HepG2 (cell line): ENCODE results near the gene STAT4. TPM values are rescaled to one million over a fixed set of nuclear protein-coding genes. Genes with fewer than 3 reads are reported as not detected.

Experiments
- ATAC-seq: fragments of 200-7000 bp; cut with Tn5 transposase; 3 replicates; pipeline ENCODE4 v1.9.1; 2020; ENCODE audit warnings: mild to moderate bottlenecking, moderate library complexity
- BruUV-seq: library from RNA; stranded (reverse); fragments of 400-500 nt; replicated peaks from 2 replicates; lab custom pipeline; 2021; lab: Mats Ljungman, UMichigan
- CTCF ChIA-PET: fragments of 300-600 bp; formaldehyde crosslinking; extraction: SDS; loops from one replicate; lab custom pipeline; 2021; ENCODE audit warnings: low total read pairs, inconsistent platforms, low intra/inter-chr PET ratio; lab: Yijun Ruan, JAX
- POLR2A ChIA-PET: fragments of 350-600 bp; sonication (Branson Sonifier 250); formaldehyde crosslinking; loops from one replicate; lab custom pipeline; 2020; ENCODE audit warnings: antibody characterized with exemption, inconsistent platforms; lab: Yijun Ruan, JAX
- DNase-seq: peaks from one replicate; pipeline ENCODE4 v3.0.0-alpha.2; 2015; ENCODE audit warnings: low spot score
- FAIRE-seq: peaks from 3 replicates; lab custom pipeline; 2011; peaks lifted over from hg19 to GRCh38; lab: Jason Lieb, UNC
- H2AFZ ChIP-seq: one replicate; pipeline ENCODE4 v1.6.1; 2011; ENCODE audit warnings: low read length, inconsistent platforms
- H3K27ac ChIP-seq: fragments of 300-600 bp; 3 replicates; pipeline ENCODE4 v1.8.0; 2011; ENCODE audit warnings: mixed run types, mild to moderate bottlenecking, mixed read lengths, low read length, inconsistent platforms; ENCODE audit not compliant: insufficient read depth; ENCODE audit errors: extremely low read length
- H3K27me3 ChIP-seq, 2 experiments: fragments of 200-600 bp in 1 of 2; 2 replicates in 1 of 2; 3 replicates in 1 of 2; pipeline versions ENCODE4 v1.6.0 to v1.8.0; 2011; ENCODE audit warnings: low read length in 2 of 2, mild to moderate bottlenecking in 2 of 2, moderate library complexity in 2 of 2, inconsistent platforms in 1 of 2; ENCODE audit not compliant: insufficient read depth in 2 of 2, control insufficient read depth in 1 of 2
- H3K36me3 ChIP-seq, 2 experiments: fragments of 200-600 bp in 1 of 2; replicated peaks in 1 of 2; 2 replicates in 1 of 2; 3 replicates in 1 of 2; pipeline versions ENCODE4 v1.5.1 to v1.8.0; 2011; ENCODE audit warnings: low read length in 2 of 2, inconsistent platforms in 1 of 2; ENCODE audit not compliant: insufficient read depth in 2 of 2, control insufficient read depth in 1 of 2
- H3K4me1 ChIP-seq: 2 replicates; pipeline ENCODE4 v1.5.1; 2012; ENCODE audit warnings: low read length, inconsistent platforms; ENCODE audit not compliant: insufficient read depth
- H3K4me2 ChIP-seq: 2 replicates; pipeline ENCODE4 v1.6.0; 2011; ENCODE audit warnings: low read depth, low read length, inconsistent platforms
- H3K4me3 ChIP-seq, 3 experiments: fragments of 200-600 bp in 1 of 3; sonication (generic), shearing (Covaris generic) in 1 of 3; replicated peaks in 1 of 3; 2 replicates each; pipeline ENCODE4 v1.5.1; 2011 to 2016; ENCODE audit warnings: low read length in 3 of 3, inconsistent platforms in 2 of 3, low read depth in 2 of 3, mild to moderate bottlenecking in 2 of 3, control low read depth in 1 of 3, mixed read lengths in 1 of 3; ENCODE audit not compliant: insufficient read depth in 1 of 3
- H3K79me2 ChIP-seq: one replicate; pipeline ENCODE4 v1.6.1; 2011; ENCODE audit warnings: low read length, inconsistent platforms; ENCODE audit not compliant: insufficient read depth
- H3K9ac ChIP-seq: 2 replicates; pipeline ENCODE4 v1.6.0; 2011; ENCODE audit warnings: mild to moderate bottlenecking, low read depth, low read length, inconsistent platforms; ENCODE audit not compliant: insufficient read depth
- H3K9me3 ChIP-seq: 2 replicates; pipeline ENCODE4 v1.5.1; 2012; ENCODE audit warnings: mild to moderate bottlenecking, low read length
- H4K20me1 ChIP-seq: 2 replicates; pipeline ENCODE4 v1.6.0; 2011; ENCODE audit warnings: inconsistent platforms, mild to moderate bottlenecking, low read length, moderate library complexity; ENCODE audit not compliant: insufficient read depth
- CBFB ChIP-seq: sonication (generic); formaldehyde crosslinking; IDR thresholded peaks from 2 replicates; pipeline ENCODE4 v1.4.0; 2020; ENCODE audit warnings: missing genetic modification reagents
- CHD4 ChIP-seq: fragments of 200-600 bp; sonication (generic); IDR thresholded peaks from 2 replicates; pipeline ENCODE4 v1.7.0; 2017; ENCODE audit warnings: mild to moderate bottlenecking, low read length, borderline replicate concordance
- EP300 ChIP-seq, 3 experiments: sonication (generic) in 1 of 3; formaldehyde crosslinking in 1 of 3; IDR thresholded peaks; 2 replicates each; pipeline versions ENCODE4 v1.5.1 to v1.6.1; 2011 to 2020; ENCODE audit warnings: low read depth in 2 of 3, low read length in 2 of 3, borderline replicate concordance in 1 of 3, improper control_type of control experiment in 1 of 3, mild to moderate bottlenecking in 1 of 3, missing genetic modification reagents in 1 of 3, moderate library complexity in 1 of 3
- ETV6 ChIP-seq: sonication (generic); formaldehyde crosslinking; conservative IDR thresholded peaks from 2 replicates; pipeline ENCODE4 v1.4.0; 2020; ENCODE audit warnings: missing genetic modification reagents
- KLF9 ChIP-seq: IDR thresholded peaks from 2 replicates; pipeline ENCODE4 v1.6.1; 2016; ENCODE audit warnings: low read depth
- POGZ ChIP-seq: sonication (generic); formaldehyde crosslinking; IDR thresholded peaks from 2 replicates; pipeline ENCODE4 v1.4.0; 2020; ENCODE audit warnings: mild to moderate bottlenecking, missing genetic modification reagents
- TBP ChIP-seq: sonication (generic); formaldehyde crosslinking; IDR thresholded peaks from 2 replicates; pipeline ENCODE4 v1.5.0; 2020; ENCODE audit warnings: missing genetic modification reagents
- TFE3 ChIP-seq: IDR thresholded peaks from 2 replicates; pipeline ENCODE4 v1.6.1; 2016
- THAP11 ChIP-seq: IDR thresholded peaks from 2 replicates; pipeline ENCODE4 v1.6.1; 2016; ENCODE audit warnings: missing biosample characterization, missing genetic modification reagents
- TRIM24 ChIP-seq: sonication (generic); formaldehyde crosslinking; IDR thresholded peaks from 2 replicates; pipeline ENCODE4 v1.8.0; 2022; ENCODE audit warnings: mild to moderate bottlenecking, missing genetic modification reagents
- ZBTB44 ChIP-seq: sonication (generic); formaldehyde crosslinking; IDR thresholded peaks from 2 replicates; pipeline ENCODE4 v1.4.0; 2020; ENCODE audit warnings: missing genetic modification reagents
- ZNF207 ChIP-seq: fragments of 450-650 bp; IDR thresholded peaks from 2 replicates; pipeline ENCODE4 v1.6.1; 2016; ENCODE audit warnings: antibody characterized with exemption, borderline replicate concordance
- ZNF224 ChIP-seq: sonication (generic); formaldehyde crosslinking; IDR thresholded peaks from 2 replicates; pipeline ENCODE4 v1.5.0; 2020; ENCODE audit warnings: mild to moderate bottlenecking, missing genetic modification reagents
- ZNF235 ChIP-seq: sonication (generic); formaldehyde crosslinking; IDR thresholded peaks from 2 replicates; pipeline ENCODE4 v1.8.1; 2023; ENCODE audit warnings: mild to moderate bottlenecking, missing genetic modification reagents, borderline replicate concordance
- ZNF253 ChIP-seq: sonication (generic); formaldehyde crosslinking; IDR thresholded peaks from 2 replicates; pipeline ENCODE4 v1.8.0; 2022; ENCODE audit warnings: mild to moderate bottlenecking, missing genetic modification reagents, borderline replicate concordance
- ZNF260 ChIP-seq: sonication (generic); formaldehyde crosslinking; IDR thresholded peaks from 2 replicates; pipeline ENCODE4 v1.4.0; 2020; ENCODE audit warnings: missing genetic modification reagents, low read depth, mild to moderate bottlenecking, borderline replicate concordance
- ZNF280B ChIP-seq: sonication (generic); formaldehyde crosslinking; IDR thresholded peaks from 2 replicates; pipeline ENCODE4 v1.5.0; 2020; ENCODE audit warnings: missing genetic modification reagents, mild to moderate bottlenecking, borderline replicate concordance
- ZNF598 ChIP-seq: sonication (generic); formaldehyde crosslinking; IDR thresholded peaks from 2 replicates; pipeline ENCODE4 v1.5.1; 2020; ENCODE audit warnings: mild to moderate bottlenecking, missing genetic modification reagents, borderline replicate concordance
- ZNF614 ChIP-seq: IDR thresholded peaks from 2 replicates; pipeline ENCODE4 v1.6.1; 2018; ENCODE audit warnings: missing biosample characterization, missing genetic modification reagents, inconsistent platforms, borderline replicate concordance
- ZUFSP ChIP-seq: sonication (generic); formaldehyde crosslinking; IDR thresholded peaks from 2 replicates; pipeline ENCODE4 v1.9.0; 2021; ENCODE audit warnings: missing genetic modification reagents, mild to moderate bottlenecking, borderline replicate concordance
- WGBS: methylation state at CpG from one replicate; pipeline ENCODE4 v1.1.6; 2017; ENCODE audit warnings: low lambda C conversion rate; 5-methylcytosine and 5-hydroxymethylcytosine counted together
- in situ Hi-C: cut with HindIII; loops from 2 replicates; pipeline ENCODE4 v1.10.0; 2017; ENCODE audit warnings: low pct_unique_long_range_greater_than_20kb; ENCODE audit not compliant: extremely low pct_ligation_motif_present
- intact Hi-C: fragments of 100-400 bp; cut with micrococcal nuclease; formaldehyde crosslinking; loops from one replicate; pipeline ENCODE4 v1.10.0; 2022; ENCODE audit not compliant: unreplicated experiment
- polyA plus RNA-seq, 8 experiments: library from polyadenylated mRNA; depleted of rRNA in 3 of 8; stranded (reverse) in 7 of 8; unstranded in 1 of 8; fragments of >200 nt; fragmentation: Illumina TruSeq in 4 of 8; extraction: Trizol in 4 of 8; gene quantifications; 2 replicates each; pipeline versions ENCODE4 v1.2.1 to v1.2.3, GENCODE V29; 2011 to 2016; ENCODE audit warnings: low read depth in 4 of 8, missing spikeins in 1 of 8, mixed read lengths in 1 of 8; ENCODE audit not compliant: insufficient read depth in 1 of 8
- total RNA-seq, 5 experiments: library from RNA; depleted of rRNA; stranded (reverse); fragments of >200 nt; fragmentation: Illumina TruSeq; extraction: Trizol; gene quantifications; 2 replicates each; pipeline ENCODE4 v1.2.3, GENCODE V29; 2016; ENCODE audit warnings: low read depth in 1 of 5

STAT4 gene
- total and polyA plus RNA-seq, 2 of the 13 experiments (the other 11 are each of a cell fraction or from before 2014, with no cell fraction given): 0.37 TPM; not detected in 1

- BruUV-seq: no TSS peak
- Histone ChIP-seq H3K4me1 (no peaks in the 10 kb centered on the region), H3K4me2 (no peak overlapping the region), H2AFZ (no peak overlapping the region), H3K27me3 (peaks cover 0 to 7% of the 10 kb centered on the region in 2 experiments; a peak in 2 of 5 replicates), H3K4me3 (no peak overlapping the region), H3K9me3 (no peaks in the 10 kb centered on the region), H3K27ac (no peak overlapping the region), H4K20me1 (no peaks in the 10 kb centered on the region), H3K36me3 (no peaks in the 10 kb centered on the region), H3K79me2 (no peaks in the 10 kb centered on the region), H3K9ac (no peak overlapping the region)
- 0% methylated on average over 3 of the region's 3 CpGs for WGBS
- ChIA-PET POLR2A (no interaction called here), CTCF (no interaction called here)
- in situ Hi-C loops: no loop called here
- ATAC-seq: no peak
- no peak for FAIRE-seq
- TF ChIP-seq ZNF253 (CRISPR knock-in tag) (no peak), ETV6 (no peak), ZBTB44 (CRISPR knock-in tag) (no peak), CBFB (CRISPR knock-in tag) (no peak), CHD4 (no peak), TFE3 (no peak), ZNF280B (CRISPR knock-in tag) (no peak), POGZ (no peak), EP300 (IDR thresholded peaks at IDR 0.05; ENCODE audit: low read depth in 2 of 2, low read length in 2 of 2) (no peak), EP300 (CRISPR knock-in tag; IDR thresholded peaks at IDR 0.05; ENCODE audit: borderline replicate concordance) (no peak), THAP11 (CRISPR knock-in tag) (no peak), TRIM24 (CRISPR knock-in tag) (no peak), ZNF260 (CRISPR knock-in tag) (no peak), ZUFSP (CRISPR knock-in tag) (no peak), KLF9 (no peak), ZNF598 (CRISPR knock-in tag) (no peak), TBP (CRISPR knock-in tag) (no peak), ZNF235 (no peak), ZNF614 (no peak), ZNF207 (no peak), ZNF224 (CRISPR knock-in tag) (no peak)
- DNase-seq: no peak
- intact Hi-C loops: no loop called here
Observed at GRCh38 chr2:191105082-191105481, 45.7 kb downstream of the STAT4 start.
